DND-41 (cell line): ENCODE measurements around the gene SYCE1L.

Experiments used
- ATAC-seq: fragments of 200-7000 bp; cut with Tn5 transposase; 3 replicates; pipeline ENCODE4 v1.9.1; 2021; ENCODE audit warnings: low read depth; ENCODE audit not compliant: insufficient read depth
- DNase-seq: peaks from one replicate; pipeline ENCODE4 v3.0.0-alpha.2; 2020
- H2AFZ ChIP-seq: 2 replicates; pipeline ENCODE4 v1.6.0; 2012; ENCODE audit warnings: low read depth, low read length
- H3K27ac ChIP-seq: 2 replicates; pipeline ENCODE4 v1.5.1; 2012; ENCODE audit warnings: low read length, inconsistent platforms
- H3K27me3 ChIP-seq: fragments of 200-600 bp; sonication (generic); 2 replicates; pipeline ENCODE4 v1.6.0; 2012; ENCODE audit warnings: low read length, mild to moderate bottlenecking, inconsistent platforms; ENCODE audit not compliant: insufficient read depth, poor library complexity
- H3K36me3 ChIP-seq: 2 replicates; pipeline ENCODE4 v1.5.1; 2012; ENCODE audit warnings: low read length, inconsistent platforms; ENCODE audit not compliant: insufficient read depth
- H3K4me1 ChIP-seq: 2 replicates; pipeline ENCODE4 v1.5.1; 2012; ENCODE audit warnings: mild to moderate bottlenecking, low read length; ENCODE audit not compliant: insufficient read depth
- H3K4me2 ChIP-seq: 2 replicates; pipeline ENCODE4 v1.6.0; 2012; ENCODE audit warnings: mild to moderate bottlenecking, moderate library complexity, low read length, inconsistent platforms; ENCODE audit not compliant: insufficient read depth
- H3K4me3 ChIP-seq, 2 experiments: fragments of 200-600 bp in 1 of 2; shearing (Covaris generic) in 1 of 2; 2 replicates each; pipeline ENCODE4 v1.5.1; 2012 to 2016; ENCODE audit warnings: inconsistent platforms in 2 of 2, low read length in 2 of 2, mild to moderate bottlenecking in 2 of 2, low read depth in 1 of 2, moderate library complexity in 1 of 2
- H3K79me2 ChIP-seq: 2 replicates; pipeline ENCODE4 v1.6.0; 2012; ENCODE audit warnings: low read length, inconsistent platforms; ENCODE audit not compliant: insufficient read depth
- H3K9ac ChIP-seq: 2 replicates; pipeline ENCODE4 v1.6.0; 2012; ENCODE audit warnings: low read depth, mild to moderate bottlenecking, inconsistent platforms, low read length, moderate library complexity
- H3K9me3 ChIP-seq: 2 replicates; pipeline ENCODE4 v1.5.1; 2012; ENCODE audit warnings: low read length, moderate library complexity, mild to moderate bottlenecking, inconsistent platforms; ENCODE audit not compliant: insufficient read depth, severe bottlenecking
- H4K20me1 ChIP-seq: 2 replicates; pipeline ENCODE4 v1.6.0; 2012; ENCODE audit warnings: low read length; ENCODE audit not compliant: insufficient read depth
- CTCF ChIP-seq: IDR thresholded peaks from 2 replicates; pipeline ENCODE4 v1.5.1; 2012; ENCODE audit warnings: borderline replicate concordance, low read length, moderate library complexity, mild to moderate bottlenecking; ENCODE audit not compliant: poor library complexity, severe bottlenecking; ENCODE audit errors: extremely low read depth
- EZH2 ChIP-seq: IDR thresholded peaks from 3 replicates; pipeline ENCODE4 v1.6.1; 2012; ENCODE audit warnings: borderline replicate concordance, low read depth, mild to moderate bottlenecking, moderate library complexity, low read length, inconsistent platforms; ENCODE audit not compliant: severe bottlenecking

SYCE1L gene

GRCh38 chr16:77207030-77207429 lies 7.8 kb downstream of the SYCE1L start:
- no peaks in the 10 kb centered on the region for H3K79me2 ChIP-seq
- TF ChIP-seq CTCF (no peak), EZH2 (no peak)
- H3K4me2 ChIP-seq: no peak overlapping the region
- no peak overlapping the region for H3K4me3 ChIP-seq
- ATAC-seq (no peak), DNase-seq (no peak)
- H3K4me1 ChIP-seq: no peaks in the 10 kb centered on the region
- H3K9ac ChIP-seq: no peak overlapping the region
- H3K27me3 ChIP-seq: no peaks in the 10 kb centered on the region
- H3K36me3 ChIP-seq: no peaks in the 10 kb centered on the region
- H3K9me3 ChIP-seq: peaks cover 5% of the 10 kb centered on the region
- H2AFZ ChIP-seq: no peak overlapping the region
- H4K20me1 ChIP-seq: no peaks in the 10 kb centered on the region
- no peak overlapping the region for H3K27ac ChIP-seq

DNA sequence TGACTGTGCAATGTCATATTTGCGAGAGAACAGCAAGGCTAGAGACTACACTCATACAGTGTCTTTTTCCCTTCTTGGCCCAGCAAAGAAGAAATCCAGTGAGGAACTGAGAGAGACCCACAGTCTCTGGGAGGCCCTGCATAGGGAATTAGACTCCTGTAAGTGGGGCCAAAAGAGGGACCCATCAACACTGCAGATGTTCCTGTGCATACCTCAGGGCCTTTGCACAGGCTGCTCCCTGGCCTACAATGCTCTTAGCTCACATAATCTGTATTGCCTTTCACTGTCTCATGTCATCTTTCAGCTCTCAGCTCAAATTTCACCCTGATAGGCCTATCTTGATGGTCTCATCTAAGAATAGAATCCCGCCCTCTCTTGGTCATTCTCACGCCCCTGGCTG lies 9.2 kb downstream of the SYCE1L start:
- H3K27ac ChIP-seq: no peak overlapping the region
- no peak overlapping the region for H2AFZ ChIP-seq
- TF ChIP-seq EZH2 (no peak), CTCF (no peak)
- no peaks in the 10 kb centered on the region for H3K79me2 ChIP-seq
- DNase-seq (no peak), ATAC-seq (no peak)
- H3K27me3 ChIP-seq: no peaks in the 10 kb centered on the region
- no peak overlapping the region for H3K4me3 ChIP-seq
- H3K4me1 ChIP-seq: no peaks in the 10 kb centered on the region
- no peak overlapping the region for H3K4me2 ChIP-seq
- H3K9me3 ChIP-seq: peaks cover 5% of the 10 kb centered on the region
- no peaks in the 10 kb centered on the region for H4K20me1 ChIP-seq
- H3K9ac ChIP-seq: no peak overlapping the region
- H3K36me3 ChIP-seq: no peaks in the 10 kb centered on the region

DNA sequence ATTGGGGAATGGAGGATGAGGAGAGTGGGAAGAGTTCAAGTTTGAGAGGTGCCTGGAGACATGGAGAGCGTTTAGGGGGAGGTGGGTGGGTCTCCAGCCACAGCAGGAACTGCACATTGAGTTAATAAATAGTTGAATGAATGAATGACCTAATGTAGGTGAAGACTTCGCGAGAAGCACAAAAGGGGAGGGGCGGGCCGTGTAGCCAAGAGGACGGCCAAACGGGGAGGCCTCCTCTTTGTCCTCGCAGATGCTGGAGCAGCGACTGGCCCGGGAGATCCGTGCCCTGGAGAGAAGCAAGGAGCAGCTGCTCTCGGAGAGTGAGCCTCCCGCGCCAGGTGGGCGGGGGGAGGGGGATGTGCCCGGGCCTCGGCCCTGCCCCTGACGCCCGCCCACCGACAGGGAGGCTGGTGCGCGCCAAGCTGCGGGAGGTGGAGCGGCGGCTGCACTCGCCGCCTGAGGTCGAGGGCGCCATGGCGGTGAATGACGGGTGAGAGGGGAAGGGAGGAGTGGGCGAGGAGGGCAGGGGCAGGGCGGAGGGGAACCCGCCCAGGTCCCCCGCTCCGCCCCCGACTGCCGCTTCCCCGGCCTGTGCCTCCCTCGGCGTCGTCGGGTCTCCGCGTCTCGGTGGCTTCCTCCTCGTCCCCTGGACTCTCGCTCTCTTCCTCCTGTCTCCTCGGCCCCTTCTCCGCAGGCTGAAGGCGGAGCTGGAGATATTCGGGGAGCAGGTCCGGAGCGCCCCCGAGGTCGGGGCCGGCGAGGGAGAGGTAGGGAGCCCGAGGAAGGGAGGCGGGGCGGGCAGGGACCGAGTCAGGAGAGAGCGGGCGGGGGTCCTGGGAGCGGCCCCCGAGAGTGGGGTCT lies 12.9 kb downstream of the SYCE1L start:
- no peak for TF ChIP-seq CTCF
- TF ChIP-seq EZH2: no peak
- Histone ChIP-seq H3K27ac (no peak overlapping the region), H3K4me3 (no peak overlapping the region), H4K20me1 (no peaks in the 10 kb centered on the region), H3K9me3 (peaks cover 5% of the 10 kb centered on the region), H3K9ac (no peak overlapping the region), H2AFZ (no peak overlapping the region), H3K4me2 (no peak overlapping the region), H3K27me3 (no peaks in the 10 kb centered on the region), H3K4me1 (no peaks in the 10 kb centered on the region), H3K79me2 (no peaks in the 10 kb centered on the region), H3K36me3 (no peaks in the 10 kb centered on the region)
- no peak for DNase-seq
- ATAC-seq: no peak
